Coronary artery (tissue), 2 donors: ENCODE data around the gene MTMR3.

ENCODE experiments used
- DNase-seq: peaks from one replicate; pipeline ENCODE4 v3.0.0-alpha.2; 2017; ENCODE audit warnings: low spot score
- H3K27ac ChIP-seq, 2 donors: fragments of 200-600 bp; sonication (generic); one replicate each; pipeline ENCODE4 v1.5.1; 2016 to 2019
- H3K4me3 ChIP-seq: fragments of 200-600 bp; sonication (generic); 2 replicates; pipeline ENCODE4 v1.5.1; 2016; ENCODE audit warnings: mild to moderate bottlenecking, moderate library complexity
- TF ChIP-seq, protein P1 (sequence below): fragments of 200-600 bp; sonication (generic); IDR thresholded peaks from one replicate; pipeline ENCODE4 v1.5.1; 2019; ENCODE audit warnings: antibody characterized with exemption

Gene MTMR3

DNA sequence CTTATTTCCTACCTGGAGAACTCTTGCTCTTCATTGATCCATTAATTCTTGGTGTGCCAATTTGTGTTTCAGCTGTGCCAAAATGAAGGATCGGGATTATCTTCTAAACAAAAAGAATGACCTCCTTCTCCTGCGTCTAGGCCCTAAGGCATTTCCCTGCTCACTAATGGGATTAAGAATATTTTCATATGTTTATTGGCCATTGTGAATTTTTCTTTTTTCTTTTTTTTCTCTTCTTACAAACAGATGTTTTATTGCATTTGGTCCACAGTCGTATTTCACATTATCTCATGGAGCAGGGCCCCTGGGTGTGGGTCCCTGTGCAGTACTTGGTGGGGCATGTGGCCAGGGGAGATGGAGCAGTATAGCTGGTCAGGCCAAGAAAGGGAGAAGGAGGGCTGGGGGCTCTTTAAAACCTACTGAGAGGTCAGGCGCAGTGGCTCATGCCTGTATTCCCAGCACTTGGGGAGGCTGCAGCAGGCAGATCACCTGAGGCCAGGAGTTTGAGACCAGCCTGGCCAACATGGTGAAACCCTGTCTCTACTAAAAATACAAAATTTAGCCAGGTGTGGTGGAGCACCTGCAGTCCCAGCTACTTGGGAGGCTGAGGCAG is 162.0 kb downstream of the MTMR3 start:
- no peak overlapping the region for H3K4me3 ChIP-seq
- no peak overlapping the region for H3K27ac ChIP-seq
- no peak for DNase-seq
- TF ChIP-seq, protein P1, sequence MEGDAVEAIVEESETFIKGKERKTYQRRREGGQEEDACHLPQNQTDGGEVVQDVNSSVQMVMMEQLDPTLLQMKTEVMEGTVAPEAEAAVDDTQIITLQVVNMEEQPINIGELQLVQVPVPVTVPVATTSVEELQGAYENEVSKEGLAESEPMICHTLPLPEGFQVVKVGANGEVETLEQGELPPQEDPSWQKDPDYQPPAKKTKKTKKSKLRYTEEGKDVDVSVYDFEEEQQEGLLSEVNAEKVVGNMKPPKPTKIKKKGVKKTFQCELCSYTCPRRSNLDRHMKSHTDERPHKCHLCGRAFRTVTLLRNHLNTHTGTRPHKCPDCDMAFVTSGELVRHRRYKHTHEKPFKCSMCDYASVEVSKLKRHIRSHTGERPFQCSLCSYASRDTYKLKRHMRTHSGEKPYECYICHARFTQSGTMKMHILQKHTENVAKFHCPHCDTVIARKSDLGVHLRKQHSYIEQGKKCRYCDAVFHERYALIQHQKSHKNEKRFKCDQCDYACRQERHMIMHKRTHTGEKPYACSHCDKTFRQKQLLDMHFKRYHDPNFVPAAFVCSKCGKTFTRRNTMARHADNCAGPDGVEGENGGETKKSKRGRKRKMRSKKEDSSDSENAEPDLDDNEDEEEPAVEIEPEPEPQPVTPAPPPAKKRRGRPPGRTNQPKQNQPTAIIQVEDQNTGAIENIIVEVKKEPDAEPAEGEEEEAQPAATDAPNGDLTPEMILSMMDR = no peak

- Histone ChIP-seq H3K27ac (no peak overlapping the region), H3K4me3 (no peak overlapping the region)
- TF ChIP-seq, protein P1 = no peak
- DNase-seq = no peak
Measured at GRCh38 chr22:30045494-30045887, 162.5 kb downstream of the MTMR3 start.

DNA sequence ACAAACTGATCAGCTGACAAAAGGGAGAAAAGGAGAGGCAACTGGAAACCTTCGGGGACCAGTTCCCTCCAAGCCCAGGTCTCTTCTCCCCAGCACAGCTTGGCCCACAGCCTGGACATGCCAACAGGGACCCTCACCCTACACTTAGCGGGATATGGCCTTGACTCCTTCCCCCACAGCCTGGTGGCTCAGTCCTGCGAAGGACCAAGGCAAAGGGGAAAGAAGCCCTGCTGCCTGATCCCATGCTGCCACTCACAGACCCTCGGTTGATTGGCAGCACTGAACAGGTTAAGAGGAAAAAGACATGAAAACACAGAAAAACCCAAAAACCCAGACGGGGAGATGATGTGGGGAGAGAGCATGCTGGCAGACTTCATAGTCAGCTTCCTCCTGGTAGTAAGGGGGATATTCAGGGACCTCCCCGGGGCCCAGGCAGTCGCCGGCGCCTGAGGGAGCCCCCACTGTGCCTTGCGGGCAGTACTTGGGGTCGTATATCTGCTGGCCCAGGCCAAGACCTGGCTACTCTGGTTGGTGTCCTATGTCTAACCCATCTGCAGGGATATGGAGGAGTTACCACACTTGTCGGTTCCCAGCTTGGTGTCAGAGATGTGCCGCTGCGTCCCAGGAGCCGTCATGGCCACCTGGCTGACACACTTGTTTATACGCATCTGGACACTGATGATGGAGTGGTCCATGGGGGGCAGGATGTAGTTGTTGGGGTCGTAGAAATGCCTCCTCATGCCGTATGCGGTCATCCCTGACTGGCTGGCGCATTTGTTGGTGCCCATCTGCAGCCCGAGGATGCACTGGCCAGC is 163.1 kb downstream of the MTMR3 start:
- TF ChIP-seq, protein P1 = no peak
- H3K27ac ChIP-seq = no peak overlapping the region
- no peak overlapping the region for H3K4me3 ChIP-seq
- no peak for DNase-seq

- DNase-seq = no peak
- Histone ChIP-seq H3K27ac (no peak overlapping the region), H3K4me3 (no peak overlapping the region)
- TF ChIP-seq, protein P1 = no peak
Measured at GRCh38 chr22:30046716-30047363, 163.9 kb downstream of the MTMR3 start.

- no peak for DNase-seq
- TF ChIP-seq, protein P1 = no peak
- Histone ChIP-seq H3K4me3 (no peak overlapping the region), H3K27ac (no peak overlapping the region)
Measured at GRCh38 chr22:30047364-30047738, 164.4 kb downstream of the MTMR3 start.

GRCh38 chr22:30048681-30049080 is 165.7 kb downstream of the MTMR3 start:
- TF ChIP-seq, protein P1 = no peak
- no peak for DNase-seq
- Histone ChIP-seq H3K4me3 (no peak overlapping the region), H3K27ac (no peak overlapping the region)
